K562 (cell line): ENCODE measurements around the gene ARMC9. TPM values are rescaled to one million over a fixed set of nuclear protein-coding genes. Genes with fewer than 3 reads are reported as not detected.
A peak's percentile ranks its signal among the peaks of the same experiment; 100 is the strongest.

Experiments used
- ATAC-seq: fragments of 200-7000 bp; cut with Tn5 transposase; 3 replicates; pipeline ENCODE4 v1.9.1; 2020; ENCODE audit warnings: moderate library complexity
- BruUV-seq: library from RNA; stranded (reverse); fragments of 400-500 nt; replicated peaks from 2 replicates; lab custom pipeline; 2021; lab: Mats Ljungman, UMichigan
- CTCF ChIA-PET: fragments of 300-600 bp; formaldehyde crosslinking; extraction: SDS; loops from one replicate; lab custom pipeline; 2021; ENCODE audit warnings: low intra/inter-chr PET ratio; lab: Yijun Ruan, JAX
- POLR2A ChIA-PET: fragments of 300-600, 350-650 bp; sonication (Branson Sonifier 250); formaldehyde crosslinking; extraction: SDS; loops from one replicate; lab custom pipeline; 2021; ENCODE audit warnings: antibody characterized with exemption, inconsistent platforms; lab: Yijun Ruan, JAX
- DNase-seq, 4 experiments: peaks; one replicate each; pipeline versions ENCODE4 v3.0.0 to v3.0.0-alpha.2; 2011 to 2018; ENCODE audit warnings: low spot score in 3 of 4, mixed read lengths in 3 of 4; ENCODE audit errors: extremely low read depth in 1 of 4
- FAIRE-seq: peaks from 2 replicates; lab custom pipeline; 2011; peaks lifted over from hg19 to GRCh38; lab: Jason Lieb, UNC
- H2AFZ ChIP-seq: 2 replicates; pipeline ENCODE4 v1.6.0; 2011; ENCODE audit warnings: low read depth, low read length, control low read depth, inconsistent platforms
- H3K27ac ChIP-seq: fragments of 200-600 bp; 3 replicates; pipeline ENCODE4 v1.8.0; 2011; ENCODE audit warnings: low read depth, mild to moderate bottlenecking, control low read depth, inconsistent platforms, low read length, moderate library complexity, mixed read lengths; ENCODE audit errors: extremely low read depth
- H3K27me3 ChIP-seq, 2 experiments: fragments of 300-600 bp in 1 of 2; 2 replicates in 1 of 2; 3 replicates in 1 of 2; pipeline versions ENCODE4 v1.6.0 to v1.8.0; 2011; ENCODE audit warnings: inconsistent platforms in 2 of 2, low read length in 2 of 2, mild to moderate bottlenecking in 1 of 2, mixed read lengths in 1 of 2, moderate library complexity in 1 of 2; ENCODE audit not compliant: control insufficient read depth in 2 of 2, insufficient read depth in 2 of 2
- H3K36me3 ChIP-seq: fragments of 300-600 bp; 3 replicates; pipeline ENCODE4 v1.8.0; 2011; ENCODE audit warnings: mild to moderate bottlenecking, low read length, inconsistent platforms; ENCODE audit not compliant: control insufficient read depth, insufficient read depth
- H3K4me1 ChIP-seq, 2 experiments: fragments of 200-600 bp in 1 of 2; replicated peaks in 1 of 2; 2 replicates in 1 of 2; 3 replicates in 1 of 2; pipeline versions ENCODE4 v1.5.1 to v1.8.0; 2011; ENCODE audit warnings: inconsistent platforms in 2 of 2, low read length in 2 of 2, mild to moderate bottlenecking in 1 of 2, mixed read lengths in 1 of 2, moderate library complexity in 1 of 2; ENCODE audit not compliant: control insufficient read depth in 2 of 2, insufficient read depth in 2 of 2
- H3K4me2 ChIP-seq: 2 replicates; pipeline ENCODE4 v1.6.1; 2011; ENCODE audit warnings: low read length, control low read depth, inconsistent platforms, mixed read lengths; ENCODE audit not compliant: insufficient read depth
- H3K4me3 ChIP-seq: fragments of 200-600 bp; sonication (generic), shearing (Covaris generic); 2 replicates; pipeline ENCODE4 v1.5.1; 2016; ENCODE audit warnings: control low read depth, inconsistent platforms
- H3K79me2 ChIP-seq: fragments of 200-600 bp; 3 replicates; pipeline ENCODE4 v1.8.0; 2011; ENCODE audit warnings: low read length, inconsistent platforms; ENCODE audit not compliant: control insufficient read depth, insufficient read depth
- H3K9ac ChIP-seq, 2 experiments: 2 replicates each; pipeline versions ENCODE4 v1.6.0 to v1.6.1; 2011; ENCODE audit warnings: low read depth in 2 of 2, low read length in 2 of 2, control low read depth in 1 of 2, inconsistent platforms in 1 of 2, mild to moderate bottlenecking in 1 of 2, mixed read lengths in 1 of 2; ENCODE audit not compliant: insufficient read depth in 1 of 2
- H3K9me1 ChIP-seq: one replicate; pipeline ENCODE4 v1.6.0; 2011; ENCODE audit warnings: inconsistent platforms, mild to moderate bottlenecking, low read length, moderate library complexity; ENCODE audit not compliant: control insufficient read depth, insufficient read depth
- H3K9me3 ChIP-seq: replicated peaks from 2 replicates; pipeline ENCODE4 v1.5.1; 2011; ENCODE audit warnings: low read depth, low read length, inconsistent platforms; ENCODE audit not compliant: control insufficient read depth, insufficient read depth
- H4K20me1 ChIP-seq: replicated peaks from 2 replicates; pipeline ENCODE4 v1.6.1; 2011; ENCODE audit warnings: low read length, inconsistent platforms, mixed read lengths; ENCODE audit not compliant: control insufficient read depth, insufficient read depth
- CBX3 ChIP-seq, 2 experiments: IDR thresholded peaks; 1 replicate in 1 of 2; 2 replicates in 1 of 2; pipeline ENCODE4 v1.6.1; 2012; ENCODE audit warnings: inconsistent platforms in 2 of 2, low read length in 2 of 2, borderline replicate concordance in 1 of 2, control low read depth in 1 of 2
- HDAC1 ChIP-seq, 2 experiments: fragments of 450-650 bp; IDR thresholded peaks; 2 replicates each; pipeline ENCODE4 v1.6.1; 2016 to 2017; ENCODE audit warnings: inconsistent platforms in 1 of 2, mild to moderate bottlenecking in 1 of 2, moderate library complexity in 1 of 2
- HLTF ChIP-seq: fragments of 450-650 bp; IDR thresholded peaks from 2 replicates; pipeline ENCODE4 v1.6.1; 2016
- POU5F1 ChIP-seq: fragments of 150-350 bp; IDR thresholded peaks from 2 replicates; pipeline ENCODE4 v1.6.1; 2014; ENCODE audit warnings: borderline replicate concordance, low read length, low read depth, mild to moderate bottlenecking; ENCODE audit not compliant: partially characterized antibody
- RFX1 ChIP-seq: fragments of 450-650 bp; IDR thresholded peaks from 2 replicates; pipeline ENCODE4 v1.6.1; 2016; ENCODE audit warnings: mild to moderate bottlenecking, moderate library complexity
- SMARCC2 ChIP-seq: fragments of 450-650 bp; IDR thresholded peaks from 2 replicates; pipeline ENCODE4 v1.6.1; 2017; ENCODE audit warnings: antibody characterized with exemption, moderate library complexity, mild to moderate bottlenecking, low read depth
- ZNF311 ChIP-seq: fragments of 250-450 bp; sonication (Bioruptor Pico); IDR thresholded peaks from 2 replicates; pipeline ENCODE4 v1.4.0; 2020; ENCODE audit warnings: mild to moderate bottlenecking, moderate library complexity
- WGBS: fragments of 100-300 bp; shearing (Covaris generic); methylation state at CpG from one replicate; pipeline ENCODE4 v1.1.6; 2016; ENCODE audit warnings: low coverage, mixed read lengths; ENCODE audit not compliant: insufficient coverage; ENCODE audit errors: missing lambda C conversion rate; 5-methylcytosine and 5-hydroxymethylcytosine counted together
- in situ Hi-C: fragments of 300-500 bp; cut with MboI; formaldehyde crosslinking; loops from 4 replicates; pipeline ENCODE4 v1.15.0; 2018; ENCODE audit warnings: inconsistent platforms, mixed read lengths
- intact Hi-C: fragments of 100-400 bp; cut with micrococcal nuclease; formaldehyde crosslinking; loops from 2 replicates; pipeline ENCODE4 v1.14.2; 2022
- polyA plus RNA-seq, 8 experiments: library from polyadenylated mRNA; depleted of rRNA in 4 of 8; stranded (reverse) in 5 of 8; unstranded in 3 of 8; fragments of >200 nt; fragmentation: Nextera tagmentation in 2 of 8; fragmentation: Illumina TruSeq in 1 of 8; extraction: Ambion mirVana in 2 of 8; extraction: Trizol in 1 of 8; gene quantifications; 2 replicates each; pipeline versions ENCODE4 v1.2.1 to v1.2.3, GENCODE V29; 2011 to 2014; ENCODE audit warnings: inconsistent platforms in 1 of 8, missing spikeins in 1 of 8
- total RNA-seq, 7 experiments: library from RNA; depleted of rRNA in 6 of 7; stranded (reverse); fragments of >200 nt in 6 of 7; fragmentation: Illumina TruSeq in 2 of 7; extraction: Trizol in 2 of 7; gene quantifications; 2 replicates each; pipeline versions ENCODE4 v1.2.1 to v1.2.3, GENCODE V29; 2011 to 2021; ENCODE audit warnings: low replicate concordance in 1 of 7

The ARMC9 gene
- total and polyA plus RNA-seq, 9 of the 15 experiments (the other 6 are each of a cell fraction or from before 2014, with no cell fraction given), result 0.36 to 2.3 (median 1.1) TPM

GRCh38 chr2:231228223-231228622 is 29.8 kb downstream of the ARMC9 start:
- no peak for DNase-seq
- H3K4me1 ChIP-seq, result no peaks in the 10 kb centered on the region
- H3K27me3 ChIP-seq, result no peaks in the 10 kb centered on the region
- ATAC-seq, result peak; percentile 22; the same call in 1 of the 3 replicates
- no peak overlapping the region for H3K4me3 ChIP-seq
- intact Hi-C loops (loop anchor here (5.0 kb wide), 1 partner anchor 174 kb away; no protein-coding TSS in a partner anchor), in situ Hi-C loops (loop anchor here (10.0 kb wide), 1 partner anchor 217 kb away; no protein-coding TSS in a partner anchor)
- no peaks in the 10 kb centered on the region for H4K20me1 ChIP-seq
- no peak for TF ChIP-seq CBX3 (IDR thresholded peaks at IDR 0.05; ENCODE audit: borderline replicate concordance in 1 of 2, low read length in 2 of 2)
- no peak for FAIRE-seq
- no peaks in the 10 kb centered on the region for H3K9me1 ChIP-seq
- H3K9me3 ChIP-seq, result no peaks in the 10 kb centered on the region
- H2AFZ ChIP-seq, result no peak overlapping the region
- POLR2A ChIA-PET, result interaction anchor here (1.7 kb wide), 1 partner anchor 224 kb away, joined by 10 read pairs; no protein-coding TSS in a partner anchor
- no TSS peak for BruUV-seq
- no peaks in the 10 kb centered on the region for H3K79me2 ChIP-seq
- WGBS, result 14% methylated on average over 6 of the region's 9 CpGs
- H3K27ac ChIP-seq, result no peak overlapping the region
- H3K4me2 ChIP-seq, result no peak overlapping the region
- no peak overlapping the region for H3K9ac ChIP-seq
- CTCF ChIA-PET, result interaction anchor here (2.0 kb wide), 1 partner anchor 223 kb away, joined by 15 read pairs; no protein-coding TSS in a partner anchor
- H3K36me3 ChIP-seq, result no peaks in the 10 kb centered on the region

- POLR2A ChIA-PET, result no interaction called here
- Histone ChIP-seq H3K9me1 (no peaks in the 10 kb centered on the region), H3K9ac (no peak overlapping the region)
- FAIRE-seq (no peak), DNase-seq (no peak)
- in situ Hi-C loops, result loop anchor here (10.0 kb wide), 1 partner anchor 216 kb away; no protein-coding TSS in a partner anchor
- WGBS, result 12% methylated on average over 5 of the region's 5 CpGs
- TF ChIP-seq HLTF (no peak), RFX1 (peak; percentile 52), POU5F1 (no peak), ZNF311 (CRISPR knock-in tag) (no peak), SMARCC2 (no peak), HDAC1 (IDR thresholded peaks at IDR 0.05) (no peak)
- TF ChIP-seq, all 486 proteins: peak for 1
- CTCF ChIA-PET, result no interaction called here
- Histone ChIP-seq H4K20me1 (no peaks in the 10 kb centered on the region), H3K36me3 (no peaks in the 10 kb centered on the region), H3K27me3 (no peaks in the 10 kb centered on the region), H2AFZ (no peak overlapping the region), H3K4me3 (no peak overlapping the region), H3K4me1 (no peaks in the 10 kb centered on the region; a peak in 1 of 5 replicates), H3K4me2 (no peak overlapping the region), H3K79me2 (no peaks in the 10 kb centered on the region), H3K9me3 (no peaks in the 10 kb centered on the region), H3K27ac (no peak overlapping the region)
- BruUV-seq, result no TSS peak
- ATAC-seq, result no peak
- intact Hi-C loops, result loop anchor here (5.0 kb wide), 1 partner anchor 173 kb away; no protein-coding TSS in a partner anchor
Measured at GRCh38 chr2:231228974-231229529, 30.6 kb downstream of the ARMC9 start.
